Immature natural killer cell (primary cell): ENCODE data around the gene KLC1. TPM values are rescaled to one million over a fixed set of nuclear protein-coding genes. Genes with fewer than 3 reads are reported as not detected.

Experiments used
- DNase-seq, 3 donors: peaks; one replicate each; pipeline ENCODE4 v3.0.0; 2022; ENCODE audit warnings: mixed read lengths in 1 of 3
- H3K27ac Mint-ChIP-seq, 6 donors: one replicate each; pipeline ENCODE4 v1.8.0; 2020; ENCODE audit warnings: mixed read lengths in 6 of 6, mild to moderate bottlenecking in 5 of 6, inconsistent platforms in 4 of 6, moderate library complexity in 3 of 6
- H3K27me3 Mint-ChIP-seq, 3 donors: one replicate each; pipeline ENCODE4 v1.8.0; 2020 to 2021; ENCODE audit warnings: low read depth in 3 of 3, mild to moderate bottlenecking in 3 of 3, mixed read lengths in 3 of 3, moderate library complexity in 3 of 3, inconsistent platforms in 1 of 3
- H3K36me3 Mint-ChIP-seq, 3 donors: one replicate each; pipeline ENCODE4 v1.8.0; 2020; ENCODE audit warnings: mixed read lengths in 3 of 3, inconsistent platforms in 2 of 3, mild to moderate bottlenecking in 2 of 3
- H3K4me1 Mint-ChIP-seq, 2 donors: one replicate each; pipeline ENCODE4 v1.8.0; 2020; ENCODE audit warnings: inconsistent platforms in 2 of 2, mild to moderate bottlenecking in 2 of 2, mixed read lengths in 2 of 2, moderate library complexity in 1 of 2
- H3K4me3 Mint-ChIP-seq, 5 donors: one replicate each; pipeline ENCODE4 v1.8.0; 2020; ENCODE audit warnings: mild to moderate bottlenecking in 5 of 5, mixed read lengths in 5 of 5, inconsistent platforms in 3 of 5, moderate library complexity in 3 of 5
- H3K9me3 Mint-ChIP-seq, 6 donors: one replicate each; pipeline ENCODE4 v1.8.0; 2020; ENCODE audit warnings: mild to moderate bottlenecking in 6 of 6, mixed read lengths in 6 of 6, inconsistent platforms in 4 of 6, moderate library complexity in 3 of 6
- polyA plus RNA-seq, 3 donors: library from polyadenylated mRNA; unstranded; fragments of 300-500 nt; fragmentation: Illumina TruSeq; gene quantifications; one replicate each; pipeline ENCODE4 v1.2.3, GENCODE V29; 2021

KLC1 gene
- polyA plus RNA-seq, 3 donors from 2014 or later: 38.3 to 83.5 (median 48.2) TPM

GRCh38 chr14:103656031-103656755, 27.2 kb downstream of the KLC1 start:
- Mint-ChIP-seq H3K36me3 (peaks cover 11 to 25% (median 17%) of the 10 kb centered on the region in 3 donors), H3K4me3 (no peak overlapping the region), H3K27me3 (peaks cover 0 to 2% (median 0%) of the 10 kb centered on the region in 3 donors), H3K27ac (peak overlapping the region in 2 of 6 donors; percentile 17 to 18), H3K4me1 (peaks cover 14 to 45% of the 10 kb centered on the region in 2 donors), H3K9me3 (no peaks in the 10 kb centered on the region)
- DNase-seq: no peak

GRCh38 chr14:103656756-103657133, 27.7 kb downstream of the KLC1 start:
- H3K27ac Mint-ChIP-seq: no peak overlapping the region
- peaks cover 11 to 25% (median 17%) of the 10 kb centered on the region in 3 donors for H3K36me3 Mint-ChIP-seq
- H3K4me3 Mint-ChIP-seq: no peak overlapping the region
- H3K9me3 Mint-ChIP-seq: no peaks in the 10 kb centered on the region
- peaks cover 0 to 2% (median 0%) of the 10 kb centered on the region in 3 donors for H3K27me3 Mint-ChIP-seq
- DNase-seq: no peak
- H3K4me1 Mint-ChIP-seq: peaks cover 11 to 39% of the 10 kb centered on the region in 2 donors

GRCh38 chr14:103657471-103657870, 28.5 kb downstream of the KLC1 start:
- Mint-ChIP-seq H3K27me3 (peaks cover 0 to 2% (median 0%) of the 10 kb centered on the region in 3 donors), H3K9me3 (no peaks in the 10 kb centered on the region), H3K4me1 (peaks cover 8 to 33% of the 10 kb centered on the region in 2 donors), H3K4me3 (no peak overlapping the region), H3K36me3 (peaks cover 11 to 25% (median 17%) of the 10 kb centered on the region in 3 donors), H3K27ac (peak overlapping the region in 1 of 6 donors; percentile 57)
- no peak for DNase-seq

GRCh38 chr14:103659631-103660030, 30.6 kb downstream of the KLC1 start:
- H3K9me3 Mint-ChIP-seq: no peaks in the 10 kb centered on the region
- no peak overlapping the region for H3K4me3 Mint-ChIP-seq
- peaks cover 8 to 26% (median 13%) of the 10 kb centered on the region in 3 donors for H3K36me3 Mint-ChIP-seq
- peaks cover 0 to under 1% (median 0%) of the 10 kb centered on the region in 3 donors for H3K27me3 Mint-ChIP-seq
- no peak for DNase-seq
- H3K27ac Mint-ChIP-seq: peak overlapping the region in 2 of 6 donors; percentile 2 to 27
- H3K4me1 Mint-ChIP-seq: peaks cover 1 to 16% of the 10 kb centered on the region in 2 donors

- H3K9me3 Mint-ChIP-seq: no peaks in the 10 kb centered on the region
- H3K4me3 Mint-ChIP-seq: no peak overlapping the region
- peaks cover 1 to 6% of the 10 kb centered on the region in 2 donors for H3K4me1 Mint-ChIP-seq
- no peak overlapping the region for H3K27ac Mint-ChIP-seq
- H3K36me3 Mint-ChIP-seq: peaks cover 6 to 18% (median 11%) of the 10 kb centered on the region in 3 donors
- no peaks in the 10 kb centered on the region for H3K27me3 Mint-ChIP-seq
- no peak for DNase-seq
Measured at GRCh38 chr14:103662029-103662428, 33.0 kb downstream of the KLC1 start.

- H3K27ac Mint-ChIP-seq: no peak overlapping the region
- H3K4me3 Mint-ChIP-seq: no peak overlapping the region
- H3K27me3 Mint-ChIP-seq: no peaks in the 10 kb centered on the region
- peaks cover 5 to 14% (median 6%) of the 10 kb centered on the region in 3 donors for H3K36me3 Mint-ChIP-seq
- H3K9me3 Mint-ChIP-seq: no peaks in the 10 kb centered on the region
- peaks cover 1 to 6% of the 10 kb centered on the region in 2 donors for H3K4me1 Mint-ChIP-seq
- DNase-seq: no peak
Measured at GRCh38 chr14:103662591-103662990, 33.6 kb downstream of the KLC1 start.

GRCh38 chr14:103663506-103663905, 34.5 kb downstream of the KLC1 start:
- no peaks in the 10 kb centered on the region for H3K9me3 Mint-ChIP-seq
- DNase-seq: no peak
- H3K4me1 Mint-ChIP-seq: peaks cover 1 to 6% of the 10 kb centered on the region in 2 donors

GRCh38 chr14:103667671-103668070, 38.7 kb downstream of the KLC1 start:
- no peak for DNase-seq
- peaks cover 9 to 30% (median 14%) of the 10 kb centered on the region in 3 donors for H3K36me3 Mint-ChIP-seq
- peaks cover 0 to 1% (median 0%) of the 10 kb centered on the region in 3 donors for H3K27me3 Mint-ChIP-seq
- H3K9me3 Mint-ChIP-seq: no peaks in the 10 kb centered on the region
- no peaks in the 10 kb centered on the region for H3K4me1 Mint-ChIP-seq
- H3K27ac Mint-ChIP-seq: no peak overlapping the region
- H3K4me3 Mint-ChIP-seq: no peak overlapping the region

More at GRCh38 chr14:103663506-103663905, 34.5 kb downstream of the KLC1 start:
- peaks cover 5 to 11% (median 6%) of the 10 kb centered on the region in 3 donors for H3K36me3 Mint-ChIP-seq
- H3K4me3 Mint-ChIP-seq: no peak overlapping the region
- no peak overlapping the region for H3K27ac Mint-ChIP-seq
- no peaks in the 10 kb centered on the region for H3K27me3 Mint-ChIP-seq

- no peak overlapping the region for H3K4me3 Mint-ChIP-seq
- H3K9me3 Mint-ChIP-seq: no peaks in the 10 kb centered on the region
- peaks cover 9 to 34% (median 17%) of the 10 kb centered on the region in 3 donors for H3K36me3 Mint-ChIP-seq
- no peak for DNase-seq
- no peaks in the 10 kb centered on the region for H3K4me1 Mint-ChIP-seq
- H3K27me3 Mint-ChIP-seq: peaks cover 0 to 1% (median 0%) of the 10 kb centered on the region in 3 donors
- no peak overlapping the region for H3K27ac Mint-ChIP-seq
Measured at GRCh38 chr14:103668117-103668516, 39.1 kb downstream of the KLC1 start.

GRCh38 chr14:103669370-103669769, 40.4 kb downstream of the KLC1 start:
- H3K9me3 Mint-ChIP-seq: no peaks in the 10 kb centered on the region
- H3K27ac Mint-ChIP-seq: no peak overlapping the region
- H3K36me3 Mint-ChIP-seq: peaks cover 13 to 34% (median 22%) of the 10 kb centered on the region in 3 donors
- no peaks in the 10 kb centered on the region for H3K4me1 Mint-ChIP-seq
- H3K27me3 Mint-ChIP-seq: peaks cover 0 to 1% (median 0%) of the 10 kb centered on the region in 3 donors
- DNase-seq: no peak
- H3K4me3 Mint-ChIP-seq: no peak overlapping the region

- H3K4me3 Mint-ChIP-seq: no peak overlapping the region
- H3K27ac Mint-ChIP-seq: peak overlapping the region in 1 of 6 donors; percentile 19
- peaks cover 24 to 41% (median 31%) of the 10 kb centered on the region in 3 donors for H3K36me3 Mint-ChIP-seq
- H3K27me3 Mint-ChIP-seq: peaks cover 0 to 5% (median 0%) of the 10 kb centered on the region in 3 donors
- H3K9me3 Mint-ChIP-seq: no peaks in the 10 kb centered on the region
- DNase-seq: no peak
- H3K4me1 Mint-ChIP-seq: no peaks in the 10 kb centered on the region
Measured at GRCh38 chr14:103671911-103672310, 42.9 kb downstream of the KLC1 start.

- H3K36me3 Mint-ChIP-seq: peaks cover 25 to 57% (median 44%) of the 10 kb centered on the region in 3 donors
- no peak overlapping the region for H3K4me3 Mint-ChIP-seq
- H3K27ac Mint-ChIP-seq: no peak overlapping the region
- no peak for DNase-seq
- no peaks in the 10 kb centered on the region for H3K9me3 Mint-ChIP-seq
- peaks cover 2 to 8% of the 10 kb centered on the region in 2 donors for H3K4me1 Mint-ChIP-seq
- peaks cover 0 to 6% (median 0%) of the 10 kb centered on the region in 3 donors for H3K27me3 Mint-ChIP-seq
Measured at GRCh38 chr14:103675957-103676356, 46.9 kb downstream of the KLC1 start.

GRCh38 chr14:103676881-103677675, 48.1 kb downstream of the KLC1 start:
- Mint-ChIP-seq H3K27me3 (peaks cover 0 to 5% (median 0%) of the 10 kb centered on the region in 3 donors), H3K4me1 (peaks cover 2 to 8% of the 10 kb centered on the region in 2 donors), H3K4me3 (no peak overlapping the region), H3K36me3 (peaks cover 19 to 52% (median 36%) of the 10 kb centered on the region in 3 donors), H3K27ac (peak overlapping the region in 1 of 6 donors; percentile 23), H3K9me3 (no peaks in the 10 kb centered on the region)
- DNase-seq: no peak

GRCh38 chr14:103679351-103679750, 50.3 kb downstream of the KLC1 start:
- Mint-ChIP-seq H3K4me1 (peaks cover 2 to 8% of the 10 kb centered on the region in 2 donors), H3K36me3 (peaks cover 14 to 49% (median 26%) of the 10 kb centered on the region in 3 donors), H3K27ac (peak overlapping the region in 3 of 6 donors; percentile 21 to 55 (median 35)), H3K27me3 (peaks cover 0 to 6% (median 0%) of the 10 kb centered on the region in 3 donors), H3K4me3 (no peak overlapping the region), H3K9me3 (no peaks in the 10 kb centered on the region)
- peak; percentile 20 to 24 (median 23) for DNase-seq
